ACHN (cell line): ENCODE results near the gene COG3.
A peak's percentile ranks its signal among the peaks of the same experiment; 100 is the strongest.

Source experiments
- DNase-seq: peaks from one replicate; pipeline ENCODE4 v3.0.0-alpha.2; 2015
- in situ Hi-C: cut with HindIII; loops from 2 replicates; pipeline ENCODE4 v1.10.0; 2017; ENCODE audit warnings: low sequenced_read_pairs, low pct_ligation_motif_present, low pct_unique_long_range_greater_than_20kb

The COG3 gene

GRCh38 chr13:45439781-45440462, 24.8 kb upstream of the COG3 start:
- in situ Hi-C loops, result no loop called here

GRCh38 chr13:45441633-45442032, 23.1 kb upstream of the COG3 start:
- peak; percentile 45 for DNase-seq
- in situ Hi-C loops, result no loop called here

More at GRCh38 chr13:45439781-45440462, 24.8 kb upstream of the COG3 start:
- DNase-seq, result no peak

GRCh38 chr13:45445053-45445452, 19.7 kb upstream of the COG3 start:
- in situ Hi-C loops, result no loop called here
- DNase-seq, result no peak

GRCh38 chr13:45446181-45446580, 18.6 kb upstream of the COG3 start:
- no peak for DNase-seq
- in situ Hi-C loops, result no loop called here

- in situ Hi-C loops, result no loop called here
- peak; percentile 6 for DNase-seq
Observed at GRCh38 chr13:45447050-45447661, 17.6 kb upstream of the COG3 start.

- in situ Hi-C loops, result no loop called here
- no peak for DNase-seq
Observed at GRCh38 chr13:45448965-45449559, 15.7 kb upstream of the COG3 start.

GRCh38 chr13:45451282-45451681, 13.5 kb upstream of the COG3 start:
- in situ Hi-C loops, result no loop called here

GRCh38 chr13:45454204-45454603, 10.5 kb upstream of the COG3 start:
- in situ Hi-C loops, result no loop called here
- DNase-seq, result no peak

More at GRCh38 chr13:45451282-45451681, 13.5 kb upstream of the COG3 start:
- DNase-seq, result no peak

- in situ Hi-C loops, result no loop called here
- no peak for DNase-seq
Observed at GRCh38 chr13:45456196-45456972, 8.4 kb upstream of the COG3 start.

GRCh38 chr13:45464141-45464686, 525 bp upstream of the COG3 start:
- DNase-seq, result no peak
- in situ Hi-C loops, result no loop called here

- in situ Hi-C loops, result no loop called here
- no peak for DNase-seq
Observed at GRCh38 chr13:45466359-45466758, 1.6 kb downstream of the COG3 start.

GRCh38 chr13:45468635-45469034, 3.9 kb downstream of the COG3 start:
- DNase-seq, result no peak
- in situ Hi-C loops, result no loop called here

GRCh38 chr13:45472171-45472705, 7.5 kb downstream of the COG3 start:
- DNase-seq, result no peak
- in situ Hi-C loops, result no loop called here

- DNase-seq, result peak; percentile 4
- in situ Hi-C loops, result no loop called here
Observed at GRCh38 chr13:45473627-45474026, 8.9 kb downstream of the COG3 start.

GRCh38 chr13:45474584-45475454, 10.1 kb downstream of the COG3 start:
- no peak for DNase-seq
- in situ Hi-C loops, result no loop called here

- in situ Hi-C loops, result no loop called here
- DNase-seq, result no peak
Observed at GRCh38 chr13:45479661-45480060, 14.9 kb downstream of the COG3 start.

GRCh38 chr13:45481688-45482087, 16.9 kb downstream of the COG3 start:
- in situ Hi-C loops, result no loop called here

More at GRCh38 chr13:45481688-45482087, 16.9 kb downstream of the COG3 start:
- DNase-seq, result no peak
